Kidney tubule cell (primary cell): ENCODE data around the gene JAK2.
"Not testable (repeated sequence)": the region's sequence is repeated elsewhere in the genome, so short reads cannot be mapped to it uniquely, and the experiment has no call there.

ENCODE experiments used
- DNase-seq: peaks from one replicate; pipeline ENCODE4 v3.0.0-alpha.2; 2018; ENCODE audit warnings: low spot score

The JAK2 gene

DNA sequence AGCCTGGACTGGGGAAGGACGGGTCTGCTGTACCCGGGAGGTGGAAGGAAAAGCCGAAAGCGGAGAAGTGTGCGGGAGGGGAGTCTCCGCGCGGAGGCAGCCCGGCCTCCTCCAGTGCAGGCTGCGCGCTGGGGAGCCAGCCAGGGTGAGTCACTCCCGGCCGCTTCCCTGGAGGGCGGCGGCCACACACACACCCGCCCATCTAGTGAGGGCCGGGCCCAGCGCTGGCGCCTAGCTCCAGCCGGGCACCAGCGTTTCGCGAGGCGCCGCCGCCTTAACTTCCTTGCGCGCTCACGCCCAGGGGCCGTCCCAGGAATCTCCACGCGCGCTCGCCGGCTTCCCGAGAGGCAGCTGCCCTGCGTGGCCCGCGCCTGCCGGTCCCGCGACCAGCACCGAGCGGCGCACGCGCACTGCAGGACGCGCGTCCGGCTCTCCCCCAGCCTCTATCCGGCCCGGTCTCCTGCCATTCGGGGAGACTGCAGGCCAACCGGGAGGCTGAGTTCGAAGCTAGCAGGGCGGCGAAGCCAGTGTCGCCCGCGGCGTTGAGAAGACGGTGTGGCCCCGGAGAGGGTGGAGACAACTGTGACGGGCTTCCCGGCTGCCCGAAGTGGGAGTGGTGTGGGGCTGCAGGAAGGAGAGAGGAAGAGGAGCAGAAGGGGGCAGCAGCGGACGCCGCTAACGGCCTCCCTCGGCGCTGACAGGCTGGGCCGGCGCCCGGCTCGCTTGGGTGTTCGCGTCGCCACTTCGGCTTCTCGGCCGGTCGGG is at the start of gene JAK2:
Gene JAK2 (plus strand): TSS at position 652 of the 765 bp plus-strand sequence. CDS start 36,716 bp downstream, outside the sequence.
- DNase-seq: peak; percentile 96

DNA sequence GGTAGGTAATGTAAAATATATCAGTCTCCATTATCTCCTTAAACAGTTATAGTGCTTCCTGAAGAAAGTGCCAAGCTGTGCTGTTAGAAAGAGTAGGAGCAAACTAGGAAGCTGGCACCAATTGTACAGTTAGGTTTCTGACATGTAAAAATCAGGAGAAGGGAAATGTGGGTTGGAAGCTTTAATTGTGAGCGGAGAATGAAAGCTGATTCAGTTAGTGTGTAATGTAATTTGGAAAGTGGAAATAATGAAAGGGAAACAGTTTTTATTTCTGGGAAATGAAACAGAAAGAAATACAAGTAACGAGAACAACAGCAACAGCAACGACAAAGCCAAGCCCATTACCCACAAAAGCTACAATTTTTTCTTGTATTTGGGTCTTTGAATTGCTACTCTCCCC is 48.8 kb upstream of the JAK2 start:
- DNase-seq: no peak

DNA sequence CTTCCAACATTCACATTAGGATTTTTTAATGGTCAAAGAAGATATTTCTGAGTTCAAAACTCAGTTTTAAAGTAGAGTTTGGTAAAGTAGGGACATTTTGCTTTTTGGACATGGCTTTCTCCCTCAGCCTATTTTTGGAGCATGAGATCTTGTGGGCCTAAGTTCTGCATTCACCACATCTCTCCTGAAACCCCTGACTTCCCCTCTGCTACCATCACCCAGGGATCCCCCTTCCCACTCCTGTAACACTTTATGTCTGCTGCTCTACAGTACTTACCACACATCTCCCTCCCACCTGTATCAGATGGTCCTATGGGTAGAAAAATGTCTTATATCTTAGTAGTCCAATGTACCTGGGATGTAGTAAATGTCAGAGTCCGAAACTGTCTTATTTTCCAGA is 48.2 kb upstream of the JAK2 start:
- no peak for DNase-seq

DNA sequence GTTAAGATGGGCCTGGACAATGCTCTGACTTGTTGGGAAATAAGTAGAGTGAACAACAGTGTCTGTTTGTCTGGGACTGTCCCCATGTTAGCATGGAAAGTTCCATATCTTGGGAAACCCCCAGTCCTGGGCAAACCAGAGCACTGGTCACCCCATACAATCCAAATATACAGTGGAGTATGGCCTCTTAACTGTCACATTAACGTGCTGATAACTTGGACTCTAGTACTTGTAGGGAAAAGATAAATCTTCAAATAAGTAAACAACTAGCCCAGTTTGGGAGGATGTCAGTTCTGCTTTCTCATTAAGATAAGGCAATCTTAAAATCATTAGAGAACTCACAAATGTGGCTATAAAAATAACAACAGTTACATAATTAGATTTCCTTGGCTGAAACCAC is 47.6 kb upstream of the JAK2 start:
- DNase-seq: no peak

DNA sequence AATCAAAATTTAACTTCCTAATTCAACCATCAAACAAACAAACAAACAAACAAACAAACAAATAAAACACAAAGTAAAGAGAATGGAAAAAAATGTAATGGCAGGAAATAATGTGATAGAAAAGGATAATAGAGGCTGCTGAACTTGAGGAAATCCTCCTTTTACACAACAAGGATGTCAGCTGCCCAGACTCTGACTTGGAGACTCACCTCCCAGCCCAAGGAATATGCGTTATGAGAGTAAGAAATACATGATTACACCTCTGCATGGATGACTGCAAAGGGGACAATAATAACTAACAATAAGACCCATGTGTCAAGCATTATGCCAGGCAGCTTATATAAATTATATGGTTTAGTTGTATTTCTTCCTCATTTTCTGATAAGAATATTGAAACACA is 46.6 kb upstream of the JAK2 start:
- DNase-seq: no peak

DNA sequence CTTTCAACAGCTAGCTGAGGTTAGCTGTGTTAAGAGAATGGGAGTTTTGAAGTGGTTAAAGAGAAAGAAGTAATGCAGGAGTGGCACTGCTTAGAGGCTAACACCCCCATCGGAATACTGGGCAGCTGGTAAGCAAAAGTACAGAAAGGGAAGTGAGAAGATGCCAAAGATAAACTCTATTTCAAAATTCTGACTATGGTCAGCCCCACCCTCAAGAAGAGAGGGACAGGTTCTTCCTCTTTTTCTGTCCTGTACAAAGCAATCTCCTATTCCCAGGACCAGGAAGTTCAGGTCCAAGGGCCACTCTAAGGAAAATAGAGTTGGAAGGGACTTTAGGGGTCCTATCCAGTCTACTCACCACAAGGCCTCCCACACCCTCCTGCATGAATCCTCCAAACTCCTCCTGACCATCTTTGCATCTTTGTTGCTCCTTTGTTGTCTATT is 45.9 kb upstream of the JAK2 start:
- no peak for DNase-seq

DNA sequence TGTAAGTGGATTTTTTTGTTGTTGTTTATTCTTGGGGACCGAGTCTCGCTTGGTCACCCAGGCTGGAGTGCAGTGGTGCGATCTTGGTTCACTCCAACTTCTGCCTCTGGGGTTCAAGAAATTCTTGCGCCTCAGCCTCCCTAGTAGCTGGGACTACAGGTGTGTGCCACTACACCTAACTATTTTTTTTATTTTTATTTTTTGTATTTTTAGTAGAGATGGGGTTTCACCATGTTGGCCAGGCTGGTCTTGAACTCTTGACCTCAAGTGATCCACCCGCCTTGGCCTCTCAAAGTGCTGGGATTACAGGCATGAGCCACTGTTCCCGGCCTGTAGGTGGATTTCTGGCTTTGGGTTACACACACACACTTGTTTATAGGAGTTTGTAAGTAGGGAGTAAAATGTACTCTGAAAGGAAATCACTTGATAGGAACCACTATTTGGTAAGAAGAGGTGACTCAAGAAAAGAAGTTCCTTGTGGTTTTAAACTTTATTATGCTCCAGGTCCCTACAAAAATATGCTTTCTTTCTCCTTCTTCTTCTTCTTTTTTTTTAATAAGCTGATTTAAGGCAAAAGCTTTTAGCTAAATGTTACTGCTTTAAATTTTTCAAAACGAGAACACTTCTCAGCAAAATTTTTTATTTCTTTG is 42.9 kb upstream of the JAK2 start:
- peak; percentile 18 for DNase-seq

DNA sequence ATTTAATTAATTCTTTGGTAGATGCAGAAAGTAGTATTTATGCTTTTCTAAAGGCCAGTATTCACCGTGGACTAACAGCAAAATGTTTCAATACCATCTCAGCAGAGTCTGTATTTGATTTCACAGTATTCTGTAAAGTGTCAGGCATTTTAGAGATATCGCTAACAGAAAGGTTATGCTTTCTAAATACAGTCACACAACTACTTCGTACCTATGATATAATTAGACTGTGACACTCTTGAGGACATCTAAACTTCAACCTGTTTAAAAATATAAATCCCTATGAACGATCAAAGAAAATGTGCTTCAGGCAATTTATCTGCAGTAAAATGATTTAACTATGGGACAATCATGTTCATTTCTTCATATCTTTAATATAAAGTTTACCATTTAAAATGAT is 41.7 kb upstream of the JAK2 start:
- no peak for DNase-seq

DNA sequence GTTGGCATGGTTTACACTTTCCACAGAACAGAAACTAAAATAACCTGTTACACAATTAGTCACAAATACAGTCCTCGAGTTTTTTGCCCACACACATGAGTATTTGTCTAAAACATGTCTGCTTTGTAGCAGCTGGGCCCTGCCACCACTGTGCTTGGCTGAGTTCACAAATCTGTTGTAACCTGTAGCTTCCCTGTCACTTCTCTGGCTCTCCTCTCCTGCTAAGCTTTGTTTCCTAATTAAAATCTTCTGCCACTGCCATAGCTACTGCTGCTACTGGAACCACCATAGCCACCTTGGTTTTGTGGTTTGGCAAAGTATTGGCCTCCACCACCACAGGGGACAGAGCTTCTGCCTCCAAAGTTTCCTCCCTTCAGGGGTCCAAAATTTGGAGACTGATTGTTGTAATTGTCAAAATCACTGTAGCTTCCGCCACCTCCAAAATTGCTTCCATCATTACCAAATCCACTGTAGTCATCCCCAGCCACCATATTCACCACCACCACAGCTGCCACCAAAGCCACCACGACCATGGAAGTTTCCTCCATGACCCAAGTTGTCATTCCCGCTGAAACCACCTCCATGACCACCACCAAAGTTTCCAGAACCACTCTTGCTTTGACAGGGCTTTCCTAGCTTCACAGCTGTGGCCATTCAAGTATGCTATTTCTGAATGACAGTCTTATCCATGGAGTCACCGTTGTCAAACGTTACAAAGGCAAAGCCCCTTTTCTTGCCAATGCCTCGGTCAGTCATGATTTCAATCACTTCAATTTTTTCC is 40.5 kb upstream of the JAK2 start:
- not testable (repeated sequence) for DNase-seq

DNA sequence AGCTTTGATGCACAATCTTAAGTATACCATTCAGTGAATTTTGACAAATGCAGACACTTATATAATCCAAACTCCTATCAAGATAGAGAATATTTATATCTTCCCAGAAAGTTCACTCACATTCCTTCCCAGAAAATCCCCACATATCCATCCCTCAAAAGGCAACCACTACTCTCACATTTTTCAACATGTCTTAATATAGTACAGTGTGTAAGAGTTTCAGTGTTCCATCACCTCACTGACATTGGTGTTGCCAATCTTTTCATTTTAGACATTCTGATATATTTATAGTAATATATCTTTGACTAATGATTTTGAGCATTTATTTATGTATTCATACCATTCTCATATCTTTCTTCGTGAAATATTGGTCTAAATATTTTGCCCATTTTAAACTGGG is 38.1 kb upstream of the JAK2 start:
- DNase-seq: no peak

DNA sequence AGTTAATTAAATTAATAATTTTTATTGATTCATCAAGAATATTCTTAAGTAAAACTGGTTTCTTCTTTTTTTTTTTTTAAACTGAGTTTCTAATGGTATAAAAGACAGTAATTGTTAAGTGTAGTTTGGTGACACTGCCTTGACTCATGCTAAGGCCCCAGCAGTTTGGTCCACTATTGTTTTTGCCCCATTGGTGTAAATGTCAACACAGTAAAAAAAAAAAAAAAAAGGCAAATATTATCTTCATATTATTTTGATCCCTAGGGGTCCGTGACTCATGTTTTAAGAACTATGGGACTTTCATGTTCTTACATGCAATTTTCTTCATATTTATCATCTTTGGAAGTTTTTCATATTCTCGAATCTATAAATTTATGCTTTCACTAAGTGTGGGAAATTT is 29.2 kb upstream of the JAK2 start:
- no peak for DNase-seq

DNA sequence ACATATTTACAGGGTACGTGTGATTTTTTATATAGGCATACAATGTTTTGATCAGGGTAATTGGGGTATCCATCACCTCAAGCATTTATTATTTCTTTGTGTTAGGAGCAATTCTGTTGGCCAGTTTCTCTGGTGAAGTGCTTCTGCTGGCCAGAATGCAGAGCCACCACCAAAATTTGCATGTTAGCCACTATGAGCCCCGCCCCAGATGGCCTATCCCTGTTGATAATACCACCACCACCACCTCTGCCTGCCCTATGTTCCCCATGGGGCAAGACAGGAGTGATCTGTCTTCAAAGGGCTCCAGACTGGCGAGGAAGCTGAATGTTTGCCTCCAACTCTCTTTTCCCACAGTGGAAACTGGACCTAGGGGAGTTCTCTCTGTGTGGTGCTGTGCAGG is 26.0 kb upstream of the JAK2 start:
- DNase-seq: no peak

DNA sequence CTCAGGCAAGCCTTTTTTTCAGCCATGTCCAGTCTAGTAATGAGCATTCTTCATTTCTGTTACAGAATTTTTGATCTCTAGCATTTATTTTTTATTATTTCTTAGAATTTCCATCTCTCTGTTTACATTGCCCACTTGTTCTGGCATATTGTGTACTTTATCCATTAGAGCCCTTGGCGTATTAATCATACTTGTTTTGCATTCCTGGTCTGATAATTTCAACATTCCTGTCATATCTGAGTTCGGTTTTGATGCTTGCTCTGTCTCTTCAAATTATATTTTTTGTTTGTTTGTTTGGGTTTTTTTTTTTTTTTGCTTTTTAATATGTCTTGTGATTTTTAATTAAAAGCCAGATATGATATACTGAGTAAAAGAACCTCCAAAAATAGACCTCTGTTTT is 23.0 kb upstream of the JAK2 start:
- no peak for DNase-seq

DNA sequence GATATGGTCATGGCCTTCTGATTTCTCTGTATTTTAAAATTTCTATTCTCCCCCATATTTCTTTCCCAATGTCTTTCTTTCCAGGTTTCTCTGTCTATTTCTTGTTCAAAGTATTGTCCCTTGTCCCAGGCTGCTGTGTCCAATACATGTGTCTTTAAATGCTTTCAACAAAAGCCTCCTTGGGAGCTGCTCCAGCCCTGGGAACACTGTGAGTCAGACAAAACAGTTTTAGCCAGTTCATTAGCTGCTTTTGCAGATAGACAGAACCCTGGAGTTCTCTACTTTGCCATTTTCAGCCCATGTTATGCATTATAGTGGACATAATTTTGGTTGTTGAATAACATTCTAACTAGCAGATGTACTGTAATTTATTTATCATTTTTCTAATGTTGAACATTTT is 20.5 kb upstream of the JAK2 start:
- no peak for DNase-seq

DNA sequence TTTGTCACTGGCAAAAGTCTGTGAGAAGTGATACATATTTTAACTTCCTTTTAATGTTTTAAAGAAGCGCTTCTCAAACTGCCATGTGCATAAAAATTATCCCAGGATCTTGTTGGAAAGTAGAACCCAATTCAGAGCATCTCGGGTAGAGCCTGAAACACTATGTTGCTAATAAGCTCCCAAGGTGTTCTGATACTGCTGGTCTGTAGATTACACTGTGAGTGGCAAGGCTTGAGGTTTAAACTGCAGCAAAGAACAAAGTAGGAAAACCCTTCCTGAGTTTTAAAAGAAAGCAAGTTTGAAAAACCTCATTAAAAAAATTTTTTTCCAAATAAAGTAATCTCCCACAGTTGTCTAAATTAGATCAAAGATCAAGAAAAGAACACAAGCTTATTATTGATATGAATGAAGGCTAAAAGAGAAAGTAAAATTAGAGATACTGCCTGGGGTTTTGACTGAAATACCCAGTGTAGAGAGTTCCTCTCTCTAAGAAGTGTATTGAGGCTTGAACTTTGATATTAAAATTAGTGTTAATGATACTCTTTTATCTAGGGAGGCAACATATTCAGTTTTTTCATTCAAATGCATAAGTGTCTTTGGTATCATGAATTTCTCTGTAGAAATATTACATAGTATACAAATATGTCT is 19.8 kb upstream of the JAK2 start:
- no peak for DNase-seq

DNA sequence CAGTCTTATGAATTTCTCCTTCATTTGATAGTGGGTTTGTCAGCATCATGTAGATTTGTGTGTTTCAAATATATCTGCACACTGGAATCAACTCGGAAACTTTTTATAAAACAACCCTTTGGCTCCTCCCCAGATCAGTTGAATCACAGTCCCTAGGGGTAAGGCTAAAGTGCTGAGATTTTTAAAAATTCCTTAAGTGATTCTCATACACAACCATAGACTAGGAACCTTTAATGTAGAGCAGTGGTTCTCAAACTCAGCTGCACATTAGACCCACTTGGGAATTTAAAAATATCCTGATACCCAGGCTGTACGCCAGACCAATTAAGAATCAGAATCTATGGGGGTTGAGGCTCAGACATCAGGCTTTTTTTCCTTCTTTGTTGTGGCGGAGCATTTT is 17.5 kb upstream of the JAK2 start:
- no peak for DNase-seq

DNA sequence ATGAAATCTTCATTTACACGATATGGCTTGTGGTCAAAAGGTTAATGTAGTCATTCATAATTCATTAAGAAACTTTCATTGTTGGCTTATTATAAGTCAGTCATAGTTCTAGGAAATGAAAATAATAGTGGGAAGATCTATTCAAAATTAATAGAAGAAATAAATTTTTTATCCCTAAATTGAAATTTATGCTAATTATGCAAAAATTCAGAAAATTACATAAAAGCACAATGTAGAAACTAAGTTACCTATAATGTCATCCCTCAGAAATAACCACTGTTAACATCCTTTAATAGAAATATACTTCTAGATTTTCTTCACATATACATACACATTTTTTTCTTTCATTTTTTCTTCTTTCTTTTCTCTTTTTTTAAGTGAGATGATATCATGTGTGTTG is 15.9 kb upstream of the JAK2 start:
- no peak for DNase-seq

DNA sequence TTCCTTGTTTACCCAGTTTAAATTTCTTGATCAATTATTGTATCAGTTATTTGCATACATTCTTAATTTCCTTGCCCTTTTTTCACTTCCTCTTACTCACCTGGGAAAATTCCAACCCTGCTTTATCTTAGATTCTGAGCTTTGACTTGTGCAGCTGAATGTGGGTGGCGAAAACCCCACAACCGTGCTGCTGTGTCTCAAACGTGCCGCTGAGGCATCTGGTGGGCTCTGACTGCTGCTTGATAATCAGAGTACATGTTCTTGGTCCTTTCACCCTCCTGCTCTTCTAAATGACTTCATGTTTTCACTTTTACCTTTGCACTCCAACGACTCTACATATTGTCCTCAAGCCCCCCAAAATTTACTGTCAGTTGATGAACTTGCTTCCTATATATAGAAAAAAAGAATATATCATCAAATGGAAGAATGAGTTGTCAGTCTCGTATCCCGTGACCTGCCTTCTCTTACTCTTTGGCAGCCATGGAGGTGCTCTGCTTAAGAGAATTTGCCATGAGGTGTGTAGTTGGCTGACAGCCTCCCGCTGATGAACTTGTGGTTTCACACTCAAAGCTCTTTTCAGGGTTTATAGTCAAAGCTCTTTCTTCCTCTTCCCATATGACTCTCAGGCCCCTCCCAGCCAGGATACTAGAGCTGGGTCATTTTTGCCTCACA is 14.0 kb upstream of the JAK2 start:
- no peak for DNase-seq

DNA sequence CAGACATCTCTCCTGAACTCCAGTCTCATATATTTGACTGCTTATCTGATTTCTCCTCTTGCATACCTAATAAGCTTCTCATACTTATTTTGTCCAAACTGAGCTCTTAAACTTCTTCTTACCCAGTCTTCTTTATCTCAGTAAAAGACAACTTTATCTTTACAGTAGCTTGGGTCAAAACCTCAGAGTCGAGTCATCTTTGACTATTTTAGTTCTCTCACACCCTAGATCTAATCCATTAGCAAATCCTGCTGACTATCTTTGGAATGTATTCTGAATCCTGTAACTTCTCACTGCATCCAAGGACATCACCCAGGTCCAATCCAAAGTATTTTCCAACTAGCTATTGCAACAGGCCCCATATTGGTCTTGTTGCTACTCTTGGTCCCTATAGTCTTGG is 11.8 kb upstream of the JAK2 start:
- DNase-seq: no peak

DNA sequence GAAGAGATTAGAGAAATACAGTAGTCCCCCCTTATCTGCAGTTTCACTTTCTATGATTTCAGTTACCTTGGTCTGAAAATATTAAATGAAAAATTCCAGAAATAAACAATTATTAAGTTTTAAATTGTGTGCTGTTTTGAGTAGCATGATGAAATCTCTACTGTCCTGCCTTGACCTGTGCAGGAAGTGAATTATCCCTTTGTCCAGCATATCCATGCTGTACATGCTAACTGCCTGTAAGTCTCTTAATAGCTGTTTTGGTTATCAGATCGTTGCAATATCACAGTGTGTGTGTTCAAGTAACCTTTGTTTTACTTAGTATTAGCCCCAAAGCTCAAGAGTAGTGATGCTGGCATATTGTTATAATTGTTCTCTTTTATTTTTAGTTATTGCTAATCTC is 11.2 kb upstream of the JAK2 start:
- DNase-seq: no peak

DNA sequence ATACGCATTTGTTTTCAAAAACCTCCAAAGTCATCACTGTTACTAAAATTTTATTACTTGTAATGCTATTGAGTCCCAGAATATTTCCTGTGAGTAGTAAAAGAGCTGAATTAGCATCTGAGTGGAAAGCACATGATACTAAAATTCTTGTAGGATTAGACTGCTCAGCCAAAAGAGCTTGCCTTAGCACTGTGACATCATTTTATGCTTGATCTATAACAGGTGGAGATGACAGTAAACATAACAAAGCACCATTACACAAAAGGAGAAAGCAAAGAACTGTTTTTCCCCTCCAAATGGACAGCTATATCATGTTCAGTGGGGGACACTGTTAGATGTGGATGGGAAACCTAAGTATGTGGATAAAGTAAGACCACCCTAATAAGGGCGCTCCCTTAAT is 5.8 kb upstream of the JAK2 start:
- DNase-seq: peak; percentile 46
